ENCODE results near the gene TNC.

The TNC gene

GRCh38 chr9:115002371-115003120 is 115.4 kb downstream of the TNC start:
- no peak for DNase-seq (ENCODE audit: low read depth)
- H3K4me3 ChIP-seq (ENCODE audit: low read depth, low read length) = no peak overlapping the region
- TF ChIP-seq POLR2A (IDR thresholded peaks at IDR 0.05; ENCODE audit: extremely low read depth, insufficient read length) (no peak), MYC (IDR thresholded peaks at IDR 0.05; ENCODE audit: low read depth, low read length) (no peak), MAX (IDR thresholded peaks at IDR 0.05; ENCODE audit: low read depth, low read length) (no peak), CTCF (IDR thresholded peaks at IDR 0.05; ENCODE audit: low read depth, low read length) (no peak)

- H3K4me3 ChIP-seq (ENCODE audit: low read depth, low read length) = no peak overlapping the region
- no peak for TF ChIP-seq CTCF (IDR thresholded peaks at IDR 0.05; ENCODE audit: low read depth, low read length)
- no peak for TF ChIP-seq POLR2A (IDR thresholded peaks at IDR 0.05; ENCODE audit: extremely low read depth, insufficient read length)
- TF ChIP-seq MYC (IDR thresholded peaks at IDR 0.05; ENCODE audit: low read depth, low read length) = no peak
- no peak for TF ChIP-seq MAX (IDR thresholded peaks at IDR 0.05; ENCODE audit: low read depth, low read length)
- no peak for DNase-seq (ENCODE audit: low read depth)
Observed at GRCh38 chr9:115000217-115000639, 117.7 kb downstream of the TNC start.

- no peak for DNase-seq (ENCODE audit: low read depth)
- H3K4me3 ChIP-seq (ENCODE audit: low read depth, low read length) = no peak overlapping the region
- TF ChIP-seq MYC (IDR thresholded peaks at IDR 0.05; ENCODE audit: low read depth, low read length) = no peak
- no peak for TF ChIP-seq CTCF (IDR thresholded peaks at IDR 0.05; ENCODE audit: low read depth, low read length)
- TF ChIP-seq MAX (IDR thresholded peaks at IDR 0.05; ENCODE audit: low read depth, low read length) = no peak
- TF ChIP-seq POLR2A (IDR thresholded peaks at IDR 0.05; ENCODE audit: extremely low read depth, insufficient read length) = no peak
Observed at GRCh38 chr9:114998326-114998725, 119.6 kb downstream of the TNC start.

GRCh38 chr9:114995681-114996221 is 122.2 kb downstream of the TNC start:
- DNase-seq (ENCODE audit: low read depth) = peak; percentile 64
- H3K4me3 ChIP-seq (ENCODE audit: low read depth, low read length) = no peak overlapping the region
- TF ChIP-seq MYC (IDR thresholded peaks at IDR 0.05; ENCODE audit: low read depth, low read length) (no peak), POLR2A (IDR thresholded peaks at IDR 0.05; ENCODE audit: extremely low read depth, insufficient read length) (no peak), CTCF (IDR thresholded peaks at IDR 0.05; ENCODE audit: low read depth, low read length) (no peak), MAX (IDR thresholded peaks at IDR 0.05; ENCODE audit: low read depth, low read length) (no peak)

- TF ChIP-seq MYC (IDR thresholded peaks at IDR 0.05; ENCODE audit: low read depth, low read length) (no peak), MAX (IDR thresholded peaks at IDR 0.05; ENCODE audit: low read depth, low read length) (no peak), CTCF (IDR thresholded peaks at IDR 0.05; ENCODE audit: low read depth, low read length) (no peak), POLR2A (IDR thresholded peaks at IDR 0.05; ENCODE audit: extremely low read depth, insufficient read length) (no peak)
- no peak for DNase-seq (ENCODE audit: low read depth)
- no peak overlapping the region for H3K4me3 ChIP-seq (ENCODE audit: low read depth, low read length)
Observed at GRCh38 chr9:114994768-114995167, 123.2 kb downstream of the TNC start.
